ENCODE measurements around the gene CAPG.

Gene CAPG

DNA sequence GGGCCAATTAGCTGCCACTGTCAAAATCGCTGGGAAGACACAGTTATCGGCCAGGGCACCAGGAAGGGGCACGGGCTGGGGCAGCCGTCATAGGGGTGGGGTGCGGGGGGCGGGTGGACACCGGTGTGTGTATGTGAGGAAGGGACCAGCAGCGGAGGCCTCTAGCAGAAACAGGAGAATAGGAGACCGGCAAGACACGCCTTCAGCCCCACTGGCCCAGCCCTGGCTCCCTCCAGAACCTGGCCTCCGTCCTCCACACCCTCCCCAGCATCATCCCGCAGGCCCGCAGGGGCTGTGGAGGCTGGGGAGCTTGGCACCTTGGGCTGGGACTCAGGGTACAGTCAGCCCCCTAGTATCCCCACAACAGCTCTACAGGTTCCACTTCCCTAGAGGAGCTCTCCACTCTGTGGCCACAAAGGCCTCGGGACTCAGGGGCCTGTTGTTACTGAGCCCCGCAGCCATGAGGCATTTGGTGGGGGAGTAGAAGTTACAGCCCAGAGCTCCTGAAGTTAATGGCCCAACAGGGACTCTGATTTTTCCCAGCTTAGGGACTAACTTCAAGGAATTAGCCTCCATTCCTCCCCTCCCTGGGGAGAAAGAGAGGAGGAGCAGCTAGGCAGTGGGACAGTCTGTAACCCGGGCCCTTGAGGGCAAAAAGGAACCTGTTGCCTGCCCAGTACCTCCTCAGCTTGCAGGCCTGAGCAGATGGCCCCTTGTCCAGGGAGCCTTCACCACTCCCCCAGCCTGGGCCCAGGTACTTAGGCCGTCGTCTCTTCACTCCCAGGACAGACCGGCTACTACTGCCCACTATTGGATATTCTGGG lies 28.2 kb upstream of the CAPG start:
- DNase-seq: peak; percentile 42

DNA sequence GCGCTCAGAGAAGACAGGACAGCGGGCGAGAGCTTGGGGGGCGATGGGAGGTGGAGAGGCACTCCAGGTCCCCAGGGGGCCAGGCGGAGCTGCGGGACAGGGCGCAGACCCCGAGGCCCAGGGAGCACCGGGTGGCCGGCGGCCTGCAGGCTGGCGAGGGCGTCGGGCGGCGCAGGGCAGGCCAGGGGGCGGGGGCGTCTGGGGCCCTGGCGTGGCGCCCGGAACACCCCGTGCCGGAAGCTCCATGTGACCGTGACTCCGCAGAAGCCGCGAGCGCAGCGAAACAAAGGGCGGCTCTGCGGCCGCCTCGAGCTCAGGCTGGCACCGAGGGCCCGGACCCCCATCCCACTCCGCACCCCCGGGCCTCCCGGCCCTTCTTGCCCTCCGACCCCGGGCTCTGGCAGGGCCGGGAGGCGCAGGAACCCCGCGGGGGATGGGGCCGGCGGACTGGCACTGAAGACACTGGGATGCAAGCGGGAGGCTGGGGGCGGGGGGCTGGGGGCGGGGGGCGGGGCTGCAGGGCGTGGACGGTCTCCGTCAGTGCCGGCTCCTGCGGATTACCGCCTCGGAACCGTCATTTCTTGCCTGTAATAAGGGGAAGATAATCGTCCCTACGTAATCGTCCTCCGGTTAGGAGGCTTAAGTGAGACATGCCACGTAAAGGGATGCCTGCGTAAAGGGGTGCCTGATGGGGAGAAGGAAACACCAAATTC lies 27.5 kb upstream of the CAPG start:
- DNase-seq: peak; percentile 78

DNA sequence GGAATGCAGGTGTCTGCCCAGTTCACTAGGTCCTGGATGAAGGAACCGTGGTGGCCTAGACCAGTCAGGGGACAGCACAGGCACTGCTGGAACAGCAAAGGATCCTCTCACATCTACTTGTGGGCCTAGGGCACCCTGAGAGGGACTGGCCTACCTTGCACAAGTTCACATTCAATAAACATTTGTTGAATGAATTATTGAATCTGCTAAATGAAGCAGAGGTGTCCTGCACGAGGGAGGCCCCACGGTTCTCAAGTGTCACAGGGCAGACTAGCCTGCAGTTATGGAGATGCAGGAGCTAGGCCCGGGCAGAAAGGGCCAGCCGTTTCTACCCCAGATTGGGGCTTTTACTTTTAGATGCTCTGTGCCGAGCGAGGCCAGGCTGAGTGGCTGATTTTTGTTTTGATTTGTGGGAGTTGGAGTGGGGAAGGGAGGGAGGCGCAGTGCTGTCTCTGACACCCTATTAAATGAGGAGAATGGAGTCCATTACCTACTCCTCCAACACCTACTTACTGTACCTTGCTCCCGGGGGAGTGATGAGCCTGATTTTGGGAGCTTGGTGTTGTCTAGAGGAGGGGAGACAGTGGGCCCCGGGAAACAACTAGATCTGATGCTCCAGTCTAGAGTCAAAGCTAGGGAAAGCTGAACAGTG lies 26.8 kb upstream of the CAPG start:
- peak; percentile 71 for DNase-seq

DNA sequence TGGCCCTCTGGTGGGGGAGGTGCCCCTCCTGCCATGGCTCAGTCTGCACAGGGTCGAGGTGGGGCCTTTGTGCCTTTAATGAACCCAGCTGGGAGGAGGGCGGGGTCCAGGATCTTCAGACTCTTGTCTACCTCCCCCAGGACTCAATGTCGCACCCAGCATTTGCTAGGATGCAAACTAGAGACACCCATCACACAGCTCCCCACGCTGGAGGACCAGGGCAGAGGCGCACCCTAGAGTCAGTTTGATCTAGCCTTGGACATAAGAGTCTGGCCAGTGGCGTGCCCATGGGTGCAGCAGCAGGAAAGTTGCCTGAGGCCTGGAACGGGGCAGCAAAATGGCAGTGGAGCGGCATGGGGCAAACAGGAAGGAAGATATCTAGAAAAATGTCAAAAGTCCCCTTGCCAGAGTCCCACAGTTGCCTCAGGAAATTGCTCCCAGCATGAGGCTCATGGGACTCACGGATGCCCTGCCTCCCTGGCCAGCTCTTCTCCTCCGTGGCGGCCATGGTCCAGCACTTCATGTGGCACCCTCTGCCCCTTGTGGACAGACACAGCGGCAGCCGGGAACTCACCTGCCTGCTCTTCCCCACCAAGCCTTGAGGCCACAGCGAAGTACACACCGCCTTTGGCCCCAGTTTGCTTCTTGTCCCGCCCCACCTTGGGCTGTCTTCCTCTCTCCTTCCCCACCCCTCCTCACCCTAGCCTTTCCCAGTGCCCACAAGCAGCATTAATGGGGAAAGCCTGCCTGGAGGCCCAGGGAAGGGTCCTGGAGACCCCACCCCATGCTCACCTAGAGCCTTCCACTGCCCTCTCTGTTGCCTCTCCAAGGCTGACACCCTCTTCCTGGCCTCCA lies 26.0 kb upstream of the CAPG start:
- no peak for DNase-seq

DNA sequence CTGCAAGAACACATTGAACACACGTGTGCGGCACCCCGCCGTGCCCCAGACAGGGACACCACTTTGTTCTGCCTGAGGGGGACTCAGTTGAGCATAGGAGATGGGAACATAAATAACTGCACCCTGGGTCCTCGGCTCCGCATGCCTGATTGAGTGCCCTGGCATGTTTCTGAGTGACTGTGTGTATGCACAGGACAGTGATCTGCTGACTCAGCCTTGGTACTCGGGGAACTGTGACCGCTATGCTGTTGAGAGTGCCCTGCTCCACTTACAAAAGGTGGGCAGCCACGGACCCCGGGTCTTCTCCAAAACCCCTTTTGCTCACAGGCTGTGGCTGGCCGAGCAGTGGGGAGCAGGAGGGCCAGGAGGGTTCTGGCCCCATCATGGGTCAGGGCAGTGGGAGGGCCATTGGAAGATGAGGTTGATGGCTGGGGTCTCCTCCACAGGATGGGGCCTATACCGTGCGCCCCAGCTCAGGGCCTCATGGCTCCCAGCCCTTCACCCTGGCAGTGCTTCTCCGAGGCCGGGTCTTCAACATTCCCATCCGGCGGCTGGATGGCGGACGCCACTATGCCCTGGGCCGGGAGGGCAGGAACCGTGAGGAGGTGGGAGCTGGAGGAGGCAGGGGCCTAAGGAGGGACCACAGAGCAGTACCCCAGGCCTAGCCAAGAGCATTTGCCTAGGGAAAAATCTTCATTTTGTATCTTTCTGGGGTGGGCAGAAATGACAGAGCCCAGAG lies 25.2 kb upstream of the CAPG start:
- DNase-seq: no peak

DNA sequence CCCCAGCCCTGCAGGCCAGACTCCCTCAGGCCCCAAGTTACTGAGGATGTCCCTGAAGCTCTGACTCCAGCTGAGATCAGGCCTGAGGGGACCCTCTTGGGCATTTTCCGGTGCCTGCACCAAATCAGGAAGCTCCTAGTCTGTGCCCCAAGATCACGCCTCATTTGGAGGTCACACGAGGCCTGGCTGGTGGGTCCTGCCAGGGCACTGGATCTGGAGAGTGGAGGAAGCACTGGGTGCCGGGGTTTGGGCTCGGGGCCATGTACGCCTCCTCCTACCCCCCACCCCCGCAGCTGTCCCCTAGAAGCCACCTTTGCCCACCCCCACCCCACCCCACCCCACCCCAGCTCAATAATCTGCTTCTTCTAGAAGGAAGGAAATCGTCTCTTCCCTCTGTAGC lies 24.5 kb upstream of the CAPG start:
- no peak for DNase-seq

DNA sequence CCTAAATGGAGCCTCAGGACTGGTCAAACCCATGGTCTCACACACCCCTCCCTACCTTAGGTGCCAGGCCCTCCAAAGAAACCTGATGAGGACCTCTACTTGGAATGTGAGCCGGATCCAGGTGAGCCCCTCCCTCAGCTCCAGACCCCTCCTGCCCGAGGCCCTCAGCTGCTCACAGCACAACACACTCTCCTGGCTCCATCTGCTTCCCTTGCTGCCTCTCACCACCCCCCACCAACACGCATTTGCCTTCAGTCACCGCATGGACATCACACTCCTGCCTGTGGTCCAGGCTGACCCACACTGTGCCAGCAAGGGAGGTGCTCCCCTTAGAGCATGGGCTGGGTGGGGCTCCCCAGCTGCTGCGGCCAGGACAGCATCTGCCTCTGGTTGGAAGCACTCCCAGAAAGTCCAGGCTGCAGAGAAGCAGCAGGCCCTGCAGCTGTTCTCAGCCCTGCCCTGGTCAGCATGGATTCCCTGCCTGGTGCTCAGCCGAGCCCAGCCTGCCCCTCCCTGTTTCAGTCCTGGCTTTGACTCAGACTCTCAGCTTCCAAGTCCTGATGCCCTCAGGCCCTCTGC lies 23.4 kb upstream of the CAPG start:
- DNase-seq: peak; percentile 87

DNA sequence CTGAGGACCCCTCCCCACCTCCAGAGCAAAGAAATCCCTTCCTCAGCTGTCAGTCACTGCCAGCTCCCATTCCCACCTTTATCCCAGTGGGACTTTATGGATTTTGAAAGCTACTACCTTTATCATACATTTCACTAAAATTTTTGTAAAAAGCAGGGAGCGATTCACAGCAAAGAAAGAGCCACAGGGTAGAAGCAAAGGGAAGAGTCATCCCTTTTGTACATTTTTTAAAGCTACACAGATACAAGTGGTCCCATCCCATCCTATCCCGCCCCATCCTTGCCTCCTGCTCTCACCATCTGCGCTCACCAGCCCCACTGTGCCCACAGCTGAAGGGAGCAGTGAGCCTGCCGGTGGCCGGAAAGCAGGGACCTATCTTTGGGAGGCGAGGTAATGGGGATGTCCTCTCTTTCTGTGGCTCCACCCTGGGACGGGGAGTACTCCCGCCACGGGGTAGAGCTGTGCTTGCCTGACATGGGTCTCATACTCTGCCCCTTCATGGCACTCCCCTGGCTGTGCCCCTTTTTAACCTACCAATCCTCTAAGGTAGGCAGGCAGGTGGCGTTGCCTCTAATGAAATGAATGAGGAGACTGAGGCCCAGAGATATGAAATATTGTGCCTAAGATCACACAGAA lies 21.5 kb upstream of the CAPG start:
- peak; percentile 73 for DNase-seq

DNA sequence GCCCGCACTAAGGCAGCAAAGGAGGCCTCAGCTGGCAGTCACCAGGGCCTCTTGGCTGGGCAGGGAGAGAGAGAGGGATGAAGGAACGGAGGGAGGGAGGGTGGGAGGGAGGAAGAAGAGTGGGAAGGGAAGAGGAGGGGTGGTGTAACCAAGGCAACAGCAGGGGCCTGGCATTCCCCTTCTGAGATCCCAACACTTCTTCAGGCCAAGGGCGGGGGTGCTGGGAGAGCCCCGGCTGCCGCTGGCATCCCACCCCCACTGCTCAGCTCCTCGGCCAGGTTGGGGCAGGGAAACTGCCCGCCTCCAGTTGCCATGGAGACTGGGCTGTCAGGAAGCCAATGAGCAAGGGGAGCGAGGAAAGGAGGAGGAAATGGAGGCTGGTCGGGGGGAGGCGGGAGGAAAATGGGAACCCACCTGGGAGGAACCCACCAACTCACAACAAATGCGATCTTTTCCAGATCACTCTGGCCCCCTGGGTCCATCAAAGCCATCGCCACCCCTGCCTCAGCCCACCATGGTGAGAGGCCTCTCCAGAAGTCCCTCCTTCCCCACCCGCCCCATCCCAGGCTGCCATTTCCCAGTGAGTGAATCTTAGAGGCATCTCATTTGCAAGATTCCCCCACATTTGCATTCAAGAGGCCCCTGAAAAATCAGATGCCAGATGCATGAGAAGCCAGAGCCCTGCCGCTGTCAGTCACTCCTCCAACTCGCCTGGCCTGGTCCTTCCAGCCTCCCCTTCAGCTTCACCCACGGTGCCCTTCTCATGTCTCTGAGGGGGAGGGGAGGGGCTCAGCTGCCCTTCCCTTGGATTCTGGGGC lies 20.8 kb upstream of the CAPG start:
- peak; percentile 82 for DNase-seq

DNA sequence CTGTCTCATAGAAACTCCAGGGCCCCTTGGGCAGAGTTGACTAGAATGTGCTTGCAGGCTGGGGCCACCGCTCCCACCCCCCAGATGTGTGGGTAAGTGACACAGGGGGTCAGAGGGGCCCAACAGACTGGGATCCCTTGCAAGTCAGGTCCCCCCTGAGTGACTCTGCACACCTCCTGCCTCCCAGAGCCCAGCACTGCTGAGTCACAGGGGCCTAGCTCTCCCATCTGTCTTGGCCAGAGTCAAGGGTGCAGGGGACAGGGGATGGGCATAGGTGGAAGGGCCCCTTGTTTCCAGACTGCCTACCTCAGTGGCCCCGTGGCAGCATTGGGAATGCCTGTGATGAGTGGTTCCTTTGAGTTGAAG lies 19.7 kb upstream of the CAPG start:
- no peak for DNase-seq

DNA sequence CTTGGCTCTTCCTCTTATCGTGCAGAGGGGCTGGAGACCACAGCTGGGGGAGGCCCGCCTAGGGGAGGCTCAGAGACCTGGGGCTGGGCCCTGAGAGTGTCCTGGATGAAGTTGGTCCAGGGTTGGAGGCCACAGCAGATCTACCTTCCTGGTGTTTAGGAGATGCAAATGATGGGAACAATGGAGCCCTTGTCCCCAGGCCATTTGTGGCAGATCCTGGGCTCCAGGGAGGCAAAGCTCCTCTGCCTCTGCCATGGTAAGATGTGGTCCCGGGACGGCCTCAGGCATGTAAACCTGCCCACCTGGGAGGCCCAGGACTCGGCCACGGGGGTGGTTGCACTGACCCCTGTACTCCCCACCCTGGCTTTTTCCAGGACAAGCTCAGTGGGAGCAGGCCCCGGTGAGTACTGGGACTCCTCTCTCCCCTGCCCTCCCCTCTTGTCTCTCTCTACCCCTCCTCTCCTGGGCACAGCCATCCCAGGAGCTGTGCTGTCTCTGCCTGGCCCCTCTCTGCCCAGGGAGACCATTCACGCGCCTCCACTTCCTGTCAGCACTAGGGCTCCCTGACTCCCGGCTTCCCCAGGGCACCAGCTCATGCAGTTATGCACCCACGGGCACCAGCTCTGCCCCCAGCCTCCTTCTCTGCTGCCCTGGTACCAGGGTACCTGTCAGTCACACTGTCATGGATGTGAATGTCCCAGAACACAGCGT lies 19.2 kb upstream of the CAPG start:
- DNase-seq: no peak

DNA sequence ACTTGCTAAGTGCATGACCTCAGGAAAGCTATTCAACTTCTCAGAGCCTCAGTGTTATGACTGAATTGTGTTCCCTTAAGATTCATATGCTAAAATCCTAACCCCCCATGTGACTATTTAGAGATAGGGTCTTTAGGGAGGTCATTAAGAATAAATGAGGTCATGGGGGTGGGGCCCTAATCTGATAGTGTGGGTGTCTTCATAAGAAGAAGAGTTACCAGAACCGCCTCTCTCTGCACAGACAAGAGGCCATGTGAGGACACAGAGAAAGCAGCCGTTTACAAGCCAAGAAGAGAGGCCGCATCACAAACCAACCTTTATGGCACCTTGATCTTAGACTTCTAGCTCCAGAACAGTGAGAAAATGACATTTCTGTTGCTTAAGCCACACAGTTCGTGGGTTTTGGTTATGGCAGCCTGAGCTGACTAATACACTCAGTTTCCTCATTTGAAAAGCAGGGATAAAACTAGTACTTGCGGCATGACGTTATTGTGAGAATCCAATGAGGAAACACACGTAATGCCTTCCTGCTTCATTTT lies 18.2 kb upstream of the CAPG start:
- DNase-seq: no peak

DNA sequence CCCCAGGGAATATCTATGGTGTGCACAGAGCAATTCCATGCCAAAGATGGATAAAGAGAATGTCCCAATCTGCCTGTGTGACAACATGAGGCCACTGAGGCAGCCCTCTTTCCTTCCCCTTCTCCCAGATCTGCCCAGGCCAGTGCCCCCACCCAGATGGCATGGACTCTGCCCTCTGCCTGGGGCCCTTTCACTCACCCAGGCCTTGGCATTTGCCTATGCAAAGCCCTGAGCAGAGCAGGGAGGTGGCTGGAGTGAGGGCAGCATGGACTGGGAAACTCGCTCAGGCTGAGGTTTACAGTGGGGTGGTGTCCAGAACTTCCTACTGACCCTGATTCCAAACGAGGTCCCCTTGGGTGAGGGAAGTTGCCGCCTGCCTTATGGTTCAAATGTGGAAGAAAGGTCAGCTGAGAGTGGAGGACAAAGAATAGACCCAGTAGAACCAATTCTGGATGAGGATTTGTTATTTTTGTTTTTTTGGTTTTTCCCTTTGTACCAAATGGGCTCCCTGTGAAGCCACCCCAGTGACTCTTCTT lies 17.2 kb upstream of the CAPG start:
- DNase-seq: no peak

DNA sequence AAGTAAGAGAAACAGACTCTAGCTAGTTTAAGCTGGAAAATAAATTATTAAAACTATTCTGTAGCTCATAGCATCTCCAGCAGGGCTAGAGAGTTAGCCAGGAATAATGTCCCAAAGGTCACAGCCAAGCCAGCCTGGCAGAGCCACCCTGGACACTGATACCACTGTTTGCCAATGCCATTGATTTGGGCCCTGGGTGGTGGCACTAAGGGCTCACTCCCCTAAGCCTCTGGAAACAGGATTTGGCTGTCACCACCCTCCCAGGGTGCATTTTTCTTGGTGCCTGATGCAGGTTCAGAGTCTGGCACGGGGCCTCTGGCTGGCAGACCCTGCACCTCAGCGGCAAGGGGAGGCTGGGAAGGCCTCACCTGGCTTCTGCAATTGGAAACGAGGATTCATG lies 15.4 kb upstream of the CAPG start:
- DNase-seq: no peak

DNA sequence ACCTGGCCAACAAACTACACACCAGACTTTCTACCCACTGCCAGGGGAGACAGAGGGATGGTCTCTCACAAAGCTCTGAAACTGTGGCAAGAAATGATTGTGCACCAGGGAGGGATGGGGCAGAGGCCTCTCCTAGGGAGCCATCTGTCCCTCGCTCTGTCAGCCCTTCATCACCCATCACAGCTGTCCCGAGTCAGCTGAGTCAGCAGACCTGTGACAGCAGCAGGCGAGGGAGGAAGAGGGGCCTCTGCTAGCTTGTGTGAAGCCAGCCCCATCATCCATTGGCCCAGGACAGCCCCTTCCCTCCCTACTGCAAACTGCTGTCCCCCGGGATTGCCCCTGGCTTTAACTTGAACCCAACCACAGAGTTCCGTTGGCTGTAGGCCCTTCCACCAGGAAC lies 13.4 kb upstream of the CAPG start:
- peak; percentile 83 for DNase-seq

DNA sequence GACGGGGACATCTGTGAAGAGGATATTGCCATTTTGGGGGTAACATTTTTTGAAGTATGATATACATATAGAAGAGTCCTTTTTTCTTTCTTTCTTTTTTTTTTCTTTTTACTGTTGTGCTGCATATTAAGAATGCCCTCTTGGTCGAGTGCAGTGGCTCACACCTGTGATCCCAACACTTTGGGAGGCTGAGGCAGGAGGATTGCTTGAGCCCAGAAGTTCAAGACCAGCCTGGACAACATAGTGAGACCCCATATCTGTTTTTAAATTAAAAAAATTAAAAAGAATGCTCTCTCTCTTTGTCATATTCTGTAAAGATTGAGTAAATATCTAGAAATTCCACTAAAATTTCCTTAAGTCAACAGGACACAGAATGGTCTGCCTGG lies 11.9 kb upstream of the CAPG start:
- no peak for DNase-seq

DNA sequence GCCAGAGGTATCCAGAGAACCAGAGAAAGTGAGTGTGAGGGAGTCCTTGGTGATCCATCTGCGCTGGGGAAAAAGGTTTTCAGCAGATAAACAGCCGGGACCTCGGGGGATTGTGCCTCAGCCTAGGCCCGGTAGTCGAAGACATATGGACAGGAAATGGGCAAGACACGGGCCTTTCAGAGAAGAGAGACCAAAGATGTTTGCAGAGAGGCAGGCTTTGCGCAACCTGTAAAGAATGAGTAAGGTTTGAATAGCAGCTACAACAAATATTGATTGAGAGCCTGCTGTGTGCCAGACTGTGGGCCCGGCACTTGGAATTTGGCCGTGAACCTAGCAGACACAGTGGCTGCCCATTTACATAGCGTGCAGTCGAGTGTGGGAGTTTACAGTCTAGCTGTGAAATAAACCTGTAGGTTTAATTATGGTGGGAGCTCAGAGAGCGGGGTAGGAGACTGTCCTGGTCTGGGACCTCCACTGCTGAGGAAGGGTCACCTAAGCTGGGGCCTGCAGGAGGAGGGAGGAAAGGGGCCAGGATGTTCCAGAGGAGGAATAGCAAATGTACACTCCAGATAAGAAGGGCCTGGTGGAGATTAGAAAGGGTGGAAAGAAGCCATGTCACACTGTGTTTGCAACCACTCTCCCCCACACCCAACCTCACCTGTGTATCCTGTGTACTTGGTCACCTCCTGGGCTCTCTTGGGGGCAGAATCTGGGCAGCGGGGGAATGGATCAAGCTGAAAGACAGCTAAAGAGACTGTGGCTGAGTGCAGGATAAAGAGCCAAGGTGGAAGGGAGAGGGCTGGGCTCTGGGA lies 11.3 kb upstream of the CAPG start:
- no peak for DNase-seq

DNA sequence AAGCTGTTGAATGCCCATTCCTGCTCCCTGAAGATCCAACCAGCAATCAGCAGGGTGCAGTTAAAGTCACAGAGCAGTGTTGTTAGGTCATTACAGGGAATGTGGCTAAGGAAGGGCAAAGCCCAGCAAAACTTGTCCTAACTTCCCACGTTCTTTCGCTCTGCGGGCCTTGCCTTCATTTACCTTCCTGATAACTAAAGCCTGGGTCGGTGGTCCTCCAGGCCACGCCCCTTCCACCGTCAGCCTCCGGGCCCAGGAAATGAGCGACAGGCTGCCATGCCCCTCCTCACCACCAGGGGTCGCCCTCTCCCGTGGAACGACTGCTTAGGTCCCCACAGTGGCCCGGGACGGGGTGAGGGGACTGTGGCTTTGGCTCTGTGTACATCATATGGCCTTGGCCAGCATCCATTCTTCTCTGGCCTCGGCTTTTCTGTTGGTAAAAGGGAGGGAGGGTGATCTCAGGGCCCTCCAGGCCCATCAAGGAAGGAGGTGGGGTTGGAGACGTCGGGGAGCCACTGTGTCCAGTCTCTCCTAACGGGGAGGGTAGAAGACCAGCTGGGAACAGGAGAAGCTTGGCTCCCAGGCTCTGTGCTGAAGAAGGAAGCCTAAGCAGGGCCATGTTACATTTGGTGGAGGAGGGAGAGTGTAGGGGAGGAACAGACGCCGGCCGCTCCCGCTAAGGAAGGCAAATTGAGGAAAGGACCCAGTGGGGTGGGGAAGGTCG lies 10.5 kb upstream of the CAPG start:
- peak; percentile 82 for DNase-seq

Measured in NCI-H1694 treated with DMSO at 0.1 percent for 48 hours (cell line).